Measurements from ENCODE around the gene GARNL3.

GRCh38 chr9:127424676-127424999 lies 160.1 kb downstream of the GARNL3 start:
- no peak for TF ChIP-seq CTCF (IDR thresholded peaks at IDR 0.05)
- TF ChIP-seq EZH2 (IDR thresholded peaks at IDR 0.05) = no peak
